ENCODE results near the gene PSEN1.

DNA sequence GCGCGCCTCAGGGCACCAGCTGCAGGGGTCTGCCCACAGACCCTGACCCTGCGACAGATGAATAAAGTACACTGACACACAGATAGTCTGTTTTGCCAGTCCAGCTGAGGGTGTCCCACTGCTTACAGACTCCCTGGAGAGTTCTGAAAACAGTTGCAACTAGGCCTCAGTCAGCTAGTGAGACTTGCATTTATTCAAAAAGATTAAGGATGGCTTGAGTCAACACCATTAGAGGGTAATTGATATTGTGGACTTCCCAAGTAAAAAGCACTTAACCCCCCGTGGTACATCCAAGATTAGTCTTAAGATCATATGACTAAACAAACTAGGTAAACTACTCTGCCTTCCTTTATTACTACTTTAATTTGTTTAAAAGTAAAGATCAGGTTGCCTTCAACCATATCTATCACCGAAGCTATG, 11.1 kb upstream of the PSEN1 start:
- TF ChIP-seq, protein P1, sequence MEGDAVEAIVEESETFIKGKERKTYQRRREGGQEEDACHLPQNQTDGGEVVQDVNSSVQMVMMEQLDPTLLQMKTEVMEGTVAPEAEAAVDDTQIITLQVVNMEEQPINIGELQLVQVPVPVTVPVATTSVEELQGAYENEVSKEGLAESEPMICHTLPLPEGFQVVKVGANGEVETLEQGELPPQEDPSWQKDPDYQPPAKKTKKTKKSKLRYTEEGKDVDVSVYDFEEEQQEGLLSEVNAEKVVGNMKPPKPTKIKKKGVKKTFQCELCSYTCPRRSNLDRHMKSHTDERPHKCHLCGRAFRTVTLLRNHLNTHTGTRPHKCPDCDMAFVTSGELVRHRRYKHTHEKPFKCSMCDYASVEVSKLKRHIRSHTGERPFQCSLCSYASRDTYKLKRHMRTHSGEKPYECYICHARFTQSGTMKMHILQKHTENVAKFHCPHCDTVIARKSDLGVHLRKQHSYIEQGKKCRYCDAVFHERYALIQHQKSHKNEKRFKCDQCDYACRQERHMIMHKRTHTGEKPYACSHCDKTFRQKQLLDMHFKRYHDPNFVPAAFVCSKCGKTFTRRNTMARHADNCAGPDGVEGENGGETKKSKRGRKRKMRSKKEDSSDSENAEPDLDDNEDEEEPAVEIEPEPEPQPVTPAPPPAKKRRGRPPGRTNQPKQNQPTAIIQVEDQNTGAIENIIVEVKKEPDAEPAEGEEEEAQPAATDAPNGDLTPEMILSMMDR (IDR thresholded peaks at IDR 0.05): no peak
- TF ChIP-seq ZFX (IDR thresholded peaks at IDR 0.05; ENCODE audit: borderline replicate concordance): no peak

Data from 22Rv1 (cell line).